CMK (cell line): Measurements from ENCODE around the gene SLC30A2.

Experiments used
- DNase-seq: peaks from one replicate; pipeline ENCODE4 v3.0.0-alpha.2; 2010; ENCODE audit warnings: low read depth

Gene SLC30A2

DNA sequence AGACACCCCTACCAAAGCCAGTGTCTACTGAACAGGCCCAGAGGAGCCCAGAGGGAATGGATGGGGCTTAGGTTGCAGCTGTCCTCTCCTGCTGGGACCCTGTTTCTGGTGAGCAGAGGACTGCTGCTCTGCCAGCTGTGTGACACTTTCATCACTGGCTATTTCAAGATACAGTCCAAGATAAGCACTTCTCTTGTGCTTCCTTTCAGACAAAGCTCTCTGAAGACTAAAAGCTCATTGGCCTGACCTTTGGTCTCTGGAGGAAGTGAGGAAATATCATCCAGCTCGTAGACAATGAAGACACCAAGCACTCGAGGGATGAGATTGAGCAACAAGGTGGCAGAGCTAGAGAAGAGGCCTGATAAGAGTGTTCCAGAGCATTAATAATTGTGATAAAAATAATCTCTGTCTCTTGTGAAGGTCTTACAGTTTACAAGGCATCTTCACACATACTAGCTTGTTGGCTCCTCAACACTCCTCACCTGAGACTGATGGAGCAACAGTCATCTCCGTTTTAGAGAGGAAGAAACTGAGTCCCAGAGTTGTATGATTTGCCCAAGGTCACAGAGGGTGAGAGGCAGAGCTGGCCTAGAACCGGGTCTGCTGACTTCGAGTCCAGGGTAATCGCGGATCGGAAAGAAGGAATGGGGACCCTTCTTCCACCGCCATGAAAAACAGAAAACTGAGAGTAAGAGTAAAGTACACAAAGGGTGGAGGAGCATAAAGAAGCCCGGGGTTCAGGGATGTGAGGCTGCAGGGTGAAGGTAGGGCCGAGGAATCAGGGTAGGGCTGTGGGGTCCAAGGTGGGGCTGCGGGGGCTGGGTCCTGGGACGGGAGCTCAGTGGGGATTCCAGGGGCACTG is 48.7 kb downstream of the SLC30A2 start:
- peak; percentile 37 for DNase-seq

DNA sequence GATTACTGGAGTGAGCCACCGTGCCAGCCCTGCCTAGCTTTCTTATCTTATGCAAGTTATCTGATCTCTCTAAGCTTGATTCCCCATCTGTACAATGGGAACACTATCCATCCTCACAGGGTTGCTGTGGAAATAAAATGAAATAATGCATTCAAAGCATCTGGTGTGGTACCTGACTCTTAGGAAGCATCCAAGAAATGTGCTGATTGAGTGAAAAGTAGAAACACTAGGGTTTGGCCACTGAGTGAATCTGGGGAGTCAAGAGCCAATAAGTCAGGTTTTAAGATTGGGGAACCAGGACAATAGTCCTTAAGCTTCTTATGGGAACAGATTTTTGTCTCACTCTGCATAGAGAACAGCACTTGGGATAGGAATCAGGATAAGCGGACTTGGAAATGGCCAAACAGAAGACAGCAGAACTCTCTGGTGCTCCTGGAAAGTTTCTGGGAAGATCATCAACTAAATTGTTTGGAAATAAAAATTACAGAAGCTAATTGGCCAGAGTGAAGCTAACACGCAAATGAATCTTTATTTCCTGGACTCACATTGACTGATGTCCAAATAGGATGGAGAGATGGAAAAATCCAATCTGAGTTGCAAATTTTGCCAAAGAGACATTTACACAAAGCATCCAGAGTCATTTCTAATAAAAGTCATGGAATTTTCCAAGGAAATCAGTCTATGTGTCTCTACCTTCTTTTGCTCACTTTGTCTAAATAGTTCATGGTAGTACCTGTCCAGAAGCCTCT is 51.3 kb downstream of the SLC30A2 start:
- DNase-seq, result no peak

DNA sequence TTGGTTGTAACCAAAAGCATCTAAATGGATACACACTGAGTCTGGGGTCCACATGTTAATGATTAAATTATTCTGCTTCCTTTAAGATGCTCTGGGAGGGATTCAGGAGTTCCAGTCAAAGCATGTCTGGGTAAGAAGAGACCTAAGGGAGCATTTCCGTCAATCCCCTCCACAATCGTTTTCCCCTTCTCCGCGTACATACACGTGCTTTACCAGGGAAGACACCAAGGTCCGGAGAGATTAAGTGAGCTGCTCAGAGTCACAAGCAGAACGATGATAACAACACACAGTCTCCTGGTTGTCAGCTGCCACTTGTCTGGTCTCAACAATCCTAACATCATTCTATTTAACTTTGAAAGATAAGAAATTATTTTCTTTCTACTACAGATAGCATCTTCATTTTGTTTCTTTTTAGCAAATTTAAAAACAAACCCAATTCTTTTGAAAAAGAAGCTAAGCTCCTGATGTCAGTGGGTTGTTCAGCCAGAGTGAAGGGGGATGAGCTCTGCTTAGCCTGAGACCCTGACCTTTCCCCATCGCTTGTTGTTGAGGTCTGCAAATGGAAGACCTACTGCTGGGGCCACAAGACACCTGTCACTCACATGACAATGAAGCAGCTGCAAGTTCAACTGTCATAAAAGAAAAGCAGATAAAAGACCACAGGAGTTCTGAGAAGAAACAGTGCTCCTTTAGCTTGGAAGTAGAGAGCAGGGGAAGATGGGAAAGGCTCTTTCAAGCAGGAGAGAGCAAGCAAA is 52.5 kb downstream of the SLC30A2 start:
- no peak for DNase-seq

DNA sequence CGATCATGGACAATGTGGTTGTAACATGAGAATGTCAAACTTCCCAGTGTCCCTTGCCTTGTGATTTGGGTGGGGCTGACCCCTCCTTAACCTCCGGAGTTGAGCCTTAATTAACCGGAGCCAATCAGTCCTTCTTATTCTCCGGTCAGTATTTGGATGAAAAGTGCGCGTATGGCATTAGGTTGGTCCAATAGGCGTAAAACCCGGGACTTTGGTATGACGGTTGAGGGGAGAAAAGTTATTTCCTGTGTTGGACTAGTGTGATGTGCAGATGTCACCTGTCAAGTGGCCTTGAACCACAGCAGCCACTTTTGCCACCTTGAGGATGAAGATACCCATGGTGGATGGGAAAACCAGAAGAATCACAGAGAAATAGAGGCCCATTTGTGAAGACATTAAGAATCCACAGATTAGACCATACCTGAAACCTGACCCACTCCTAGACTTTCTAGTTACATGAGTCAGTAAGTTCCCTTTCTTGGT is 53.2 kb downstream of the SLC30A2 start:
- DNase-seq, result no peak

DNA sequence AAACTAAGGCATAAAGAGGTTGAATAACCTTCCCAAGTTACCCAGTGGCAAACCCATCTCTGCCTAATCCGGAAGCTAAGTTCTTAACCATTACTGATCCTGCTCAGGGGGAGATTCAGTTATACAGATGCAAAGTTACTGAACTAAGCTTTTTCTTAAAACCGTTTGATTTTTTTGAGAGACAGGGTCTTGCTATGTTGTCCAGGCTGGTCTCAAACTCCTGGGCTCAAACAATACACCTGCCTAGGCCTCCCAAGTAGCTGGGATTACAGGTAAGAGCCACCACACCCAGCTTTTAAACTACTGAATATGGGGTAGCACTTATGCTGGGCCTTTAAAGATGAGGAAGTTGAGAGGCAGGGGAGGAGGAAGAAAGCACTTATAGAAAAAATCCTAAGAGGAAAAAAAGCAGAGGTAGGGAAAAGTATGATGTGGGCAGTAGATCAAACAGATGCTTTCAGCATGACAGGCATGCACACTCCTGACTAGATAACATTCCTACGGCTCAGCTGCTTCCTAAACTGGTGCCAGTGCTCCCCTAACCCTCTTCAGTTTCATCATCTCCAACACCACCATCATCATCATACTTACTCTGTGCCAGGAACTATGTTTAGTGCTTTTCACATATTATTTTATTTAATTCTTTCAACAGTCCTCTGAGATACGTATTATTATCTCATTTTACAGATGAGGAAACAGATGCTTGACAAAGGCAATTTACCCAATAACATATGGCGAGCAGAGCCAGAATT is 53.8 kb downstream of the SLC30A2 start:
- DNase-seq, result no peak

DNA sequence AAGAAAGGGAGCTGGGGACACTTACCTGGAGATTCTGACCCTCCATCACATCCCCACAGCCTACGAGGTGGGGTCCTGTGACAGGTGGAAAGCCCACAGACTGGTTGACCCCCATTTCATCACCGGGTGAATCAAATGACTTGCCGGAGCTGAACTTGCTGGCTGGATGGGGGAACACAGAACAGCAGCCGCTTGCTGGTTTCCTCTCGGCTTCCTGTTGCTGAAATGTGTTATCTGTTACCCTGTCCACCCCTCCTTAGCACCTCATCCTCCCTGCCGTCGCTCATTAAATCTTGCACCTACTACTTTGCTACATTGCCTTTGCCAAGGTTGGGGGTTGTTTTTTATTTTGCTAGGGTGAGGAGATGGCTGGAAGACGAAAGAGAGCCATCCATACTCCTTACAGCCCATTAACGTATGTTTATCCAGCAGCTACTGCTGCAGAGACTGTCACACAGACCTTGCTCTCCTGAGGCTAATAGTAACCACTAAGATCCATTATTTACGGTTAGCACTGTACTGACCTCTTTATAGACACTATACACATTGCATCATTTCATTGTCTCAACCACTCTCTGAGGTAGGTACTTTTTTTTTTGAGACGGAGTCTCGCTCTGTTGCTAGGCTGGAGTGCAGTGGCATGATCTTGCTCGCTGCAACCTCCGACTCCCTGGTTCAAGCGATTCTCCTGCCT is 55.1 kb downstream of the SLC30A2 start:
- no peak for DNase-seq

DNA sequence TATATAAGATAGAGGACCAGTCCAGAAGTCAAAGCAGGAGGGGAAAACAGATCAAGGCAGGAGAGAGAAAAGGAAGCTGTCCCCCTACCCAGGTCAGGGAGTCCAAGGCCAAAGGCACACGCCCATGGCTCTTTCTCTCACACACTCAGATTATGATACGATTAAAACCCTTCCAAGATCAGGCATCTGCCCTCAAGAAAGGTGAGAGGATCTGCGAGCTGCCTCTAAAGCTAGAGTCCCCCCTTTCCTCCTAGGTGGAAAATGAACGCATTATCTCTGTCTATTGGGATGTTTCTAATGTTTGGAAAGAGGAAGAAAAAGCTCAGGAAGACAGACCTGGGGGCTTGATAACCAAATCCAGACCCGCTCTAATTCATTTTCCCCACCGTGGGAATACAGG is 55.7 kb downstream of the SLC30A2 start:
- no peak for DNase-seq

DNA sequence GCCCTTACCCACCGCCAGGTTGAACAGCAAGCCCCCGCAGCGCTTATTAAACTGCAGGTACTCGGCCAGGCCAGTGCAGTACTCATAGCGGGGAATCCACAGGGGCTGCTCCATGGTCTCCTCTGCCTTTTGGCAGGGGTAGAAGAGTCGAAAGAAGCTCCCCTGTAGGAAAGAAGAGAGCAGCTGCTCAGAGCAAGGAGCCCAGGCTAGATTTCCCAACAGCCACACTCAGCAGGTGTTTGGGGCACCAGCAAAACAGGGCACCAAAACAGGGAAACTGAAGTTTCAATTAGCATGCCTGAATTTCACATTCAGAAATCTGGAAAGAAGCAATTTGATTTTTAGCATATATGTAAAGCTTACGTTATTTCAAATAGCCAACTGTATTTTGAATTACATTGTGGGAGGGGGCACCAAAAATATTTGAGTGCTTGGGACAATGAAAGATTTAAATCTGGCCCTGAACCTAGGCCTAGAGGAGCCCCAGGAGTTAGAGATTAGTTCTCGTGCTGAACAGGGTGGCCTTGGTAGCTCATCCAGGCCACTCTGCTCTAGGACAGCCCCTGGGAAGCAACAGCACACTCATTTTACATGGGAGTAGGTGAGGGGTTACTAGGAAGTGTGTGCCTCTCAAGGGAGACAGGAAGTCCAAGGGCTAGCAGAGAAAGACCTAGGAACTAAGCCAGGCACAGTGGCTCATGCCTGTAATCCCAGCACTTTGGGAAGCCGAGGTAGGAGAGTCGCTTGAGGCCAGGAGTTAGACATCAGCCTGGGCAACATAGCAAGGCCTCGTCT is 56.3 kb downstream of the SLC30A2 start:
- DNase-seq, result no peak

DNA sequence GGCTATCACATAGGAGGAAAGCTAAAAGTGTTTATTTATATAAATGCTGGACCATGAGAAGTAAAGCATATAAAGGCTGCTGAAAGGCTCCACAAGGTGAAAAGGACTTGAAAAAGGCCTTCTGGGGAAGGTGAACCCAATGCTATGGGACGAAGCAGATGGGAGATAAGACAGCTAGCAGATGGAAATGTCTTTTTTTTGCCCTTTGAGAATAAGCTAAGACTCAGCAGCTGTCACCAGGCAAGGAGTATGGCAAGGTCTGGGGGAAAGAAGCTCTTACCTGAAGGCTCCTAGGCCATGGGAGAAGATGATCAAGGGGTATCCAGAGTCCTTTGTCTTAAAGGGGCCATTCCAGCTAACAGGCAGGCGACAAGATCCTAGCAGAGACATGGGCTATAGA is 58.0 kb downstream of the SLC30A2 start:
- DNase-seq, result no peak
